AG09319 (cell line): ENCODE results near the gene CAMK2A.

Source experiments
- DNase-seq: peaks from one replicate; pipeline ENCODE4 v3.0.0-alpha.2; 2010; ENCODE audit warnings: low read depth; ENCODE audit errors: extremely low read depth
- TF ChIP-seq, protein P1 (sequence below): IDR thresholded peaks from 2 replicates; pipeline ENCODE4 v1.5.1; 2011; ENCODE audit warnings: low read depth, mild to moderate bottlenecking, inconsistent platforms, low read length, moderate library complexity

Gene CAMK2A

DNA sequence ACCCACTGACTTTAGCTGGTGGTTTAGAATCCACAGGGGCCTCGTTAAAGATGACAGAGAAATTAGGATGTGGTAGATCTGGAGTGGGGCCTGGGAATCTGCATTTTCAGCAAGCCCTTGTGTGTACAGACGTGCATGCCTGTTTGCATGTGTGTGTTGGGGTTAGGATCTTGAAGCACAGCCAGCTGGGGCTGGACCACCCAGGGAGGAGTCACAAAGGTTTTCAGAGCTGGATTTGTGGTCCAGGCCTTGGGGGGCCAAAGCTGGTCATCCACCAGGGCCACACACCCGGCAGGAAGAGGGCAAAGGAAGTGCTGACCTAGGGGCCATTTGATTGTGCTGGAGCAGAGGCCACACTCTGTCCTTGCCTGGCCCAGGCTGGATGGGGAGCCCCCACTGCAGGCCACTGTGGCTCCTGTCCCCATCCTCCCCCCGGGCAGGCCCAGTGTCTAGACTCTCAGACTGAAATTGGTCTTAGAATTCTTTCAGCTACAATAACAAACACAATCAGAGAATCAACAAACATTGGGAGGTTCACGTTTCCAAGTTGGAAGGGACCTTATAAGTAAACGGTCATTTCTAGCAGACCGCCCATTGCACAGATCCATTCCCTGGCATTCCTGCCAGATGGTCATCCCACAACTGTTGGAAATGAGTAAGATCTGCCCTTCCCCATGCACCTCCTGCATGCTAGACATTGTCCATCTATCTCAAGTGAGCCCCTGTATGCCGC, 112.7 kb downstream of the CAMK2A start:
- TF ChIP-seq, protein P1, sequence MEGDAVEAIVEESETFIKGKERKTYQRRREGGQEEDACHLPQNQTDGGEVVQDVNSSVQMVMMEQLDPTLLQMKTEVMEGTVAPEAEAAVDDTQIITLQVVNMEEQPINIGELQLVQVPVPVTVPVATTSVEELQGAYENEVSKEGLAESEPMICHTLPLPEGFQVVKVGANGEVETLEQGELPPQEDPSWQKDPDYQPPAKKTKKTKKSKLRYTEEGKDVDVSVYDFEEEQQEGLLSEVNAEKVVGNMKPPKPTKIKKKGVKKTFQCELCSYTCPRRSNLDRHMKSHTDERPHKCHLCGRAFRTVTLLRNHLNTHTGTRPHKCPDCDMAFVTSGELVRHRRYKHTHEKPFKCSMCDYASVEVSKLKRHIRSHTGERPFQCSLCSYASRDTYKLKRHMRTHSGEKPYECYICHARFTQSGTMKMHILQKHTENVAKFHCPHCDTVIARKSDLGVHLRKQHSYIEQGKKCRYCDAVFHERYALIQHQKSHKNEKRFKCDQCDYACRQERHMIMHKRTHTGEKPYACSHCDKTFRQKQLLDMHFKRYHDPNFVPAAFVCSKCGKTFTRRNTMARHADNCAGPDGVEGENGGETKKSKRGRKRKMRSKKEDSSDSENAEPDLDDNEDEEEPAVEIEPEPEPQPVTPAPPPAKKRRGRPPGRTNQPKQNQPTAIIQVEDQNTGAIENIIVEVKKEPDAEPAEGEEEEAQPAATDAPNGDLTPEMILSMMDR = no peak
- DNase-seq = peak; percentile 51

DNA sequence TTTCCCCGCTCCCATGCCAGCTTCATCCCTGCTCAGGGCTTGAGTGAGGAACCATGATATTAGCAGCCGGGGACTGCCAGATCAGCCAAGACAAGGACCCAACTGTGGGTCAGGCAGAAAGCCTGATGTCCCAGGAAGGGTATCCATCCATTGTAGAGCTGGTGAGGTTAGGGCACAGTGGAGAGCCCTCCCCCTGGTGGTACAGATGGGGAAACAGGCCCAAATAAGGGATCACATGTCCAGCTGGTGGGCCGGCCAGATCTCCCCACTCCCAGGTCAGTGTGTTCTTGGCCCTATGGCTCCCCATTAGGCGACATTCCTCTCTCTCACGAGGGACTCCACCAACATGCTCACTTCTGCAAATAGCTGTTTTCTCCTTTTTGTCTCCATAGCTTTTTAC, 114.0 kb downstream of the CAMK2A start:
- TF ChIP-seq, protein P1 = peak; percentile 47
- no peak for DNase-seq

DNA sequence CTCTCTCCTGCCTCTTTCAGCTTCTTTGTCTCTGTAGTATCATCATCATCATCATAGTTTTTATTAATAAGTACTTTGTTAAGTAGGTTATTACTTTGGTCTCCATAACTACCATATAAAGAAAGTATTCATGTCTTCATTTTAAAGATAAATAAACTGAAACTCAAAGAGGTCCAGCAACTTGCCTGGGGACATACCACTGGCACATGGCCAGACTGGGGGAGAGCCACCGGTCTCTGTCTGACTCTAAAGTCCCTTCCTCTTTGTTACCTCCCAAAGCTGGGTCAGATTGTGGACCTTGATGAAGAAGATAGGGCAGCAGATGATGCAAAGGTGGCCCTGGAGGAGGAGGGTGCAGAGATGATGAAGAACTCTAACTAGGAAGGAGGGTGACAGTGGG, 114.5 kb downstream of the CAMK2A start:
- no peak for DNase-seq
- TF ChIP-seq, protein P1 = no peak

DNA sequence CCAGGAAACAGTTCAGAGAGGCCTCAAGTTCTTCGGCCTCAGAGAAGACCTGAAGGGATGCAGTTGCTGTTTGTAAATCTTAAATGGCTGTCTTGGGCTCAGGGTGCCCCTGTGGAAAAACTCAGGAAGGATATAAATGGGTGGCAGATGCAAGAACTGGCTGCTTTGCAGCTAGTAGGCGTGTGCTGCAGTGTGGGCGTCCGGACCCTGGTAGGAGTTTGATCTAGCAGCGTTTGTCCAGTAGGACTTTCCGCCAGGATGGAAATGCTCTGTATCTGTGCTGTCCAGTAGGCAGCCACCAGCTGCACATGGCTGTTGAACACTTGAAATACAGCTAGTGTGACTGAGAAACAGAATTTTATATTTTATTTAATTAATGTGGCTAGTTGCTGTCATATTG, 115.3 kb downstream of the CAMK2A start:
- TF ChIP-seq, protein P1 = no peak
- no peak for DNase-seq

DNA sequence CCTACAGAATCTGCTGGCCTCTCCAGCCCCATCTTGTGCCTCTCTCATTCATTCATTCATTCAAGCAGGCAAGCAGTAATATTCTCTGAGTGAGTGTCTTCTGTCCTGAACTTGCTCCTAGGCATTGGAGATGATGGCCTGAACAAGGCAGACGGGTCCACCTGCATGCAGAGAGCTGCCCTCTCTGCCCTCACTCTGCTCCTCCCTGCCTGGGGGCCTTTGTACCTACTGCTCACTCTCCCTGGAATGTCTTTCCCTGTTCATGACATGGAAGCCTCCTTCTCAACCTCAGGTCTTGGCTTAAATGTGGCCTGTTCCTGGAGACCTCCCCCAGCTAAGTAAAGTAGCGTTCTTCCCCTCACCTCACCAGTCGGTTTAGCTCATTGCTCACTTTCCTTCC, 116.4 kb downstream of the CAMK2A start:
- DNase-seq = no peak
- TF ChIP-seq, protein P1 = no peak

DNA sequence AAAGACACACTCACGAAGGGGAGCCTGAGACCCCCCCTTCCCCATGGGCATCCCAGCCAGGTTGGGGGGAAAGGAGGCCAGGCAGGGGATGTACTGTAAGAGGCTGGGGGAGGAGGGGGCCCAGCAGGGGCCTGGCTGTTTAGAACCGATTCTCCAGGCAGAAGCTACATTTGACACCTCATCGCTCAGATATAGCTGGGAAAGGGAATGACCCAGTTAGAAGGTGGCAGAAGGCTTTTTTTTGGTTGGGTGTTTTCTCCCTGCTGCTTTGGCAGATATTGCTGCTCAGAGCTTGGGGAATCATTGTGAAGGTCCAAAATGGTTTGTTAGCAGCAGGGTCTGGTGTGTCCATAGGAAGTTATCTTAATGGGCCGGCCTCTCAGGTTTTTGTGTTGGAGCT, 117.0 kb downstream of the CAMK2A start:
- TF ChIP-seq, protein P1 = no peak
- DNase-seq = no peak

DNA sequence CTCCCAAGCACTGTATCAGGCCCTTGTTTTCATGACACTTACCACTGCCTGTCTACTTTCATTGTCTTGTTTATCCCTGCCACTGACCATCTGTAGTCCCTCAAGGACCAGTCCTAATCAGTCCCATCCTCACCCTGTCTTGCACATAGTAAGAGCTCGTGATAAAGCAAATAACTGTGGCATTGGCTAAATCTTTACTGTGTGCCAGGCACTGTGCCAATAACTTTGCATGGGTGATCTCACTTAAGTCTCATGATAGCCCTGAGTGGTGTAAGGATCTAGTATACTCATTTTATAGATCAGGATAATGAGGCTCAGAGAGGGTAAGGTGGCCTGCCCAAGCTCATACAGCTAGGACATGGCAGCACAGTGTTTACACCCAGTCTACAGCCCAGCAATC, 117.4 kb downstream of the CAMK2A start:
- TF ChIP-seq, protein P1 = no peak
- DNase-seq = no peak
